HUES48 (cell line): ENCODE measurements around the gene CDK2AP2.
"Not testable (repeated sequence)": the region's sequence is repeated elsewhere in the genome, so short reads cannot be mapped to it uniquely, and the experiment has no call there.

Experiments
- H3K27ac ChIP-seq: one replicate; pipeline ENCODE4 v1.7.0; 2013; ENCODE audit warnings: low read depth, low read length, inconsistent platforms
- H3K27me3 ChIP-seq: 2 replicates; pipeline ENCODE4 v1.6.1; 2013; ENCODE audit warnings: mild to moderate bottlenecking, low read length; ENCODE audit not compliant: control insufficient read depth, insufficient read depth
- H3K36me3 ChIP-seq: 2 replicates; pipeline ENCODE4 v1.6.1; 2013; ENCODE audit warnings: low read length; ENCODE audit not compliant: control insufficient read depth, insufficient read depth
- H3K4me1 ChIP-seq: 2 replicates; pipeline ENCODE4 v1.6.1; 2013; ENCODE audit warnings: mild to moderate bottlenecking, low read length; ENCODE audit not compliant: control insufficient read depth, insufficient read depth
- H3K4me3 ChIP-seq: 2 replicates; pipeline ENCODE4 v1.5.1; 2013; ENCODE audit warnings: mild to moderate bottlenecking, low read depth, low read length
- H3K9ac ChIP-seq: 2 replicates; pipeline ENCODE4 v1.6.1; 2013; ENCODE audit warnings: mild to moderate bottlenecking, low read depth, low read length, moderate library complexity
- H3K9me3 ChIP-seq: 2 replicates; pipeline ENCODE4 v1.6.1; 2013; ENCODE audit warnings: low read length; ENCODE audit not compliant: control insufficient read depth, insufficient read depth

The CDK2AP2 gene

GRCh38 chr11:67469508-67469811 lies 38.5 kb downstream of the CDK2AP2 start:
- peak overlapping the region; percentile 70 for H3K4me3 ChIP-seq
- peak overlapping the region; percentile 8 for H3K27ac ChIP-seq
- peaks cover 11% of the 10 kb centered on the region; the same call in 1 of the 2 replicates for H3K4me1 ChIP-seq
- no peaks in the 10 kb centered on the region for H3K27me3 ChIP-seq
- H3K9me3 ChIP-seq, result no peaks in the 10 kb centered on the region
- H3K36me3 ChIP-seq, result 0 out of 2 replicates have a peak, but pooled peaks cover 4% of the 10 kb centered on the region
- 0 out of 2 replicates have a peak overlapping the region, but pooled peaks have one; percentile 41 for H3K9ac ChIP-seq

- 0 out of 2 replicates have a peak, but pooled peaks cover 4% of the 10 kb centered on the region for H3K36me3 ChIP-seq
- H3K9me3 ChIP-seq, result no peaks in the 10 kb centered on the region
- peak within 1 kb of the TSS; percentile 52 for H3K9ac ChIP-seq
- peaks cover 16% of the 10 kb centered on the region; the same call in 1 of the 2 replicates for H3K4me1 ChIP-seq
- peak within 1 kb of the TSS; percentile 83 for H3K4me3 ChIP-seq
- peak within 1 kb of the TSS; percentile 73 for H3K27ac ChIP-seq
- no peaks in the 10 kb centered on the region for H3K27me3 ChIP-seq
Observed at GRCh38 chr11:67468759-67469507, 39.0 kb downstream of the CDK2AP2 start, which contains the start of gene TMEM134. Gene TMEM134 (minus strand): TSS chr11:67469251. CDS start chr11:67469192, 59 bp downstream.

- no peaks in the 10 kb centered on the region for H3K27me3 ChIP-seq
- no peaks in the 10 kb centered on the region for H3K9me3 ChIP-seq
- H3K36me3 ChIP-seq, result 0 out of 2 replicates have a peak, but pooled peaks cover 4% of the 10 kb centered on the region
- peak overlapping the region; percentile 73 for H3K27ac ChIP-seq
- peaks cover 17% of the 10 kb centered on the region; the same call in 1 of the 2 replicates for H3K4me1 ChIP-seq
- H3K9ac ChIP-seq, result peak overlapping the region; percentile 52; the same call in 1 of the 2 replicates
- peak overlapping the region; percentile 83 for H3K4me3 ChIP-seq
Observed at GRCh38 chr11:67468456-67468758, 39.6 kb downstream of the CDK2AP2 start.

GRCh38 chr11:67468056-67468455 lies 39.9 kb downstream of the CDK2AP2 start:
- H3K4me3 ChIP-seq, result peak overlapping the region; percentile 83
- H3K4me1 ChIP-seq, result peaks cover 17% of the 10 kb centered on the region; the same call in 1 of the 2 replicates
- H3K27me3 ChIP-seq, result no peaks in the 10 kb centered on the region

GRCh38 chr11:67466962-67467771 lies 40.8 kb downstream of the CDK2AP2 start:
- H3K4me1 ChIP-seq, result peaks cover 17% of the 10 kb centered on the region; the same call in 1 of the 2 replicates

More at GRCh38 chr11:67468056-67468455, 39.9 kb downstream of the CDK2AP2 start:
- H3K27ac ChIP-seq, result no peak overlapping the region
- no peaks in the 10 kb centered on the region for H3K9me3 ChIP-seq
- H3K36me3 ChIP-seq, result 0 out of 2 replicates have a peak, but pooled peaks cover 4% of the 10 kb centered on the region
- no peak overlapping the region for H3K9ac ChIP-seq

GRCh38 chr11:67466367-67466766 lies 41.6 kb downstream of the CDK2AP2 start:
- Histone ChIP-seq H3K9ac (no peak overlapping the region), H3K4me1 (peaks cover 17% of the 10 kb centered on the region; the same call in 1 of the 2 replicates), H3K36me3 (0 out of 2 replicates have a peak, but pooled peaks cover 4% of the 10 kb centered on the region), H3K27ac (no peak overlapping the region), H3K4me3 (no peak overlapping the region), H3K9me3 (no peaks in the 10 kb centered on the region), H3K27me3 (no peaks in the 10 kb centered on the region)

More at GRCh38 chr11:67466962-67467771, 40.8 kb downstream of the CDK2AP2 start:
- no peak overlapping the region for H3K9ac ChIP-seq
- H3K36me3 ChIP-seq, result 0 out of 2 replicates have a peak, but pooled peaks cover 4% of the 10 kb centered on the region
- no peak overlapping the region; the same call in 1 of the 2 replicates for H3K4me3 ChIP-seq
- no peak overlapping the region for H3K27ac ChIP-seq
- no peaks in the 10 kb centered on the region for H3K9me3 ChIP-seq
- no peaks in the 10 kb centered on the region for H3K27me3 ChIP-seq

GRCh38 chr11:67465530-67465929 lies 42.4 kb downstream of the CDK2AP2 start:
- Histone ChIP-seq H3K27ac (peak overlapping the region; percentile 91), H3K4me3 (peak overlapping the region; percentile 76), H3K4me1 (peaks cover 17% of the 10 kb centered on the region; the same call in 1 of the 2 replicates), H3K9ac (peak overlapping the region; percentile 71; the same call in 1 of the 2 replicates)
- not testable (repeated sequence) for H3K27me3 ChIP-seq, H3K9me3 ChIP-seq, H3K36me3 ChIP-seq

GRCh38 chr11:67465189-67465510 lies 42.8 kb downstream of the CDK2AP2 start:
- Histone ChIP-seq H3K27ac (peak overlapping the region; percentile 91), H3K9me3 (no peaks in the 10 kb centered on the region), H3K27me3 (no peaks in the 10 kb centered on the region), H3K36me3 (0 out of 2 replicates have a peak, but pooled peaks cover 4% of the 10 kb centered on the region), H3K9ac (peak overlapping the region; percentile 71), H3K4me3 (peak overlapping the region; percentile 76), H3K4me1 (peaks cover 17% of the 10 kb centered on the region; the same call in 1 of the 2 replicates)

GRCh38 chr11:67464411-67465188 lies 43.4 kb downstream of the CDK2AP2 start:
- Histone ChIP-seq H3K9me3 (no peaks in the 10 kb centered on the region), H3K4me1 (peaks cover 17% of the 10 kb centered on the region; the same call in 1 of the 2 replicates), H3K36me3 (0 out of 2 replicates have a peak, but pooled peaks cover 4% of the 10 kb centered on the region), H3K27ac (peak overlapping the region; percentile 91), H3K4me3 (peak overlapping the region; percentile 76), H3K9ac (peak overlapping the region; percentile 71), H3K27me3 (no peaks in the 10 kb centered on the region)

- Histone ChIP-seq H3K9me3 (no peaks in the 10 kb centered on the region), H3K27ac (peak overlapping the region; percentile 20), H3K9ac (no peak overlapping the region), H3K27me3 (no peaks in the 10 kb centered on the region), H3K4me1 (peaks cover 17% of the 10 kb centered on the region; the same call in 1 of the 2 replicates), H3K4me3 (peak overlapping the region; percentile 44; the same call in 1 of the 2 replicates), H3K36me3 (0 out of 2 replicates have a peak, but pooled peaks cover 4% of the 10 kb centered on the region)
Observed at GRCh38 chr11:67463680-67464410, 44.1 kb downstream of the CDK2AP2 start.
